M059J (cell line): Measurements from ENCODE around the gene CNTRL. TPM values are rescaled to one million over a fixed set of nuclear protein-coding genes. Genes with fewer than 3 reads are reported as not detected.
"Not testable (repeated sequence)": the region's sequence is repeated elsewhere in the genome, so short reads cannot be mapped to it uniquely, and the experiment has no call there.

Experiments
- DNase-seq: peaks from one replicate; pipeline ENCODE4 v3.0.0-alpha.2; 2012; ENCODE audit warnings: low read depth
- total RNA-seq: library from RNA; depleted of rRNA; stranded (reverse); fragments of >200 nt; shearing (Covaris generic); gene quantifications from 2 replicates; pipeline ENCODE4 v1.2.3, GENCODE V29; 2014

The CNTRL gene
- total RNA-seq, 1 experiment from 2014 or later, result 10.1 TPM

DNA sequence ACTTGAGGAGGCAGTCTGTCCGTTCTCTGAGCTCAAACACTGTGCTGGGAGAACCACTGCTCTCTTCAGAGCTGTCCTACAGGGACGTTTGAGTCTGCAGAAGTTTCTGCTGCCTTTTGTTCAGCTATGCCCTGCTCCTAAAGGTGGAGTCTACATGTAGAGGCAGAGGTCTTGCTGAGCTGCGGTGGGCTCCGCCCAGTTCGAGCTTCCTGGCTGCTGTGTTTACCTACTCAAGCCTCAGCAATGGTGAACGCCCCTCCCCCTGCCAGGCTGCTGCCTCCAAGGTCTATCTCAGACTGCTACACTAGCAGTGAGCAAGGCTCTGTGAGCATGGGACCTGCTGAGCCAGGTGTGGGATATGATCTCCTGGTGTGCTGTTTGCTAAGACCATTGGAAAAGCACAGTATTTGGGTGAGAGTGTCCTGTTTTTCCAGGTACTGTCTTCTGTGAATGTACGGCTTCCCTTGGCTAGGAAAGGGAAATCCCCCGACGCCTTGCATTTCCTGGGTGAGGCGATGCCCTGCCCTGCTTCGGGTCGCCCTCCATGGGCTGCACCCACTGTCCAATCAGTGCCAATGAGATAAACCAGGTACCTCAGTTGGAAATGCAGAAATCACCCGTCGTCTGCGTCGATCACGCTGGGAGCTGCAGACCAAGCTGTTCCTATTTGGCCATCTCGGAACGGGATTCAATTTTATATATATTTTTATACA, 58.5 kb downstream of the CNTRL start:
- no peak for DNase-seq

DNA sequence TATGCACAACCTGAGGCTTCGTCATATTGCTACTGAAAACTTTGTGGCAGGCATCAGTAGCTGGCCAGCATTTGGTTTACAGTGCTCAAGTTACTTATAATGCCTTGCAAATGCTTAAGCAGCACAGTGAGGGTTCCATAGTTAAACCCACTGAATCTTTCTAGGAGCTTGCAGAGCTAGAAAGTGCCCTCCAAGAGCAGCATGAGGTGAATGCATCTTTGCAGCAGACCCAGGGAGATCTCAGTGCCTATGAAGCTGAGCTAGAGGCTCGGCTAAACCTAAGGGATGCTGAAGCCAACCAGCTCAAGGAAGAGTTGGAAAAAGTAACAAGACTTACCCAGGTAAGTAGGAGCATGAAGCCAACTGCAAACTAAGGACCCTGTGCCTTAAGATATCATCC, 60.9 kb downstream of the CNTRL start:
- DNase-seq, result no peak

DNA sequence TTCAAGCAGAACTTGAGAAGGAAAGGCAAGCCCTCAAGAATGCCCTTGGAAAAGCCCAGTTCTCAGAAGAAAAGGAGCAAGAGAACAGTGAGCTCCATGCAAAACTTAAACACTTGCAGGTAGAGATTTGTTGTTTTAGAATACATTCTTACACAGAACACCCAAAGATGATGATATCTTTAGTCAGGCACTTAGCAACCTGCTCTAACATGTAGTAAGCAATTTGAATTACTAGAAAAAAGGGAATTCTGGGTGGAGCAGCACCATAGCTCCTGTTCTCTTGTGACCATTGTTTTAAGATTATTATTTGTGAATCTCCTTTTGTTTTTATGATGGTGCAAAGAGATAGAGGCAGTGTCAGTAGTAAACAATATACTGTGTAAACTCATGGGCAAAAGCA, 63.8 kb downstream of the CNTRL start:
- no peak for DNase-seq

DNA sequence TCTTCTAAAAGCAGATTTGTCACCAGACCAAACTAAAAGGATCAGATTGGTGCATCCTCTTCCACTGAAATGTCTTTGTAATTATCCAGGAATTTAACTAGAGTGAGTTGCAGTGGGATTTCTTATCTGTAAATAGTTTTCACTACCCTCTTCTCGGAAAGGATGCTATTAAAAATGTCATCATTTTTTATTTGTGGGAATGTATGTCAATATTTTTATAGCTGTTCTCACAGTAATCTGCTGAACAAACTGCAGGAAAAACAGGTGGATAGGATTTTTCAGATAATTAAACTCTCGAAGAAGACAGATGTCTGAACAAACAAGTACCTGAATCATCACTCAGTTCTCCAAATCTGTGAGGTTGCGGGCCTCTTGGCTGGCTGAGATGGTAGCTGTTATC, 64.2 kb downstream of the CNTRL start:
- DNase-seq, result no peak

DNA sequence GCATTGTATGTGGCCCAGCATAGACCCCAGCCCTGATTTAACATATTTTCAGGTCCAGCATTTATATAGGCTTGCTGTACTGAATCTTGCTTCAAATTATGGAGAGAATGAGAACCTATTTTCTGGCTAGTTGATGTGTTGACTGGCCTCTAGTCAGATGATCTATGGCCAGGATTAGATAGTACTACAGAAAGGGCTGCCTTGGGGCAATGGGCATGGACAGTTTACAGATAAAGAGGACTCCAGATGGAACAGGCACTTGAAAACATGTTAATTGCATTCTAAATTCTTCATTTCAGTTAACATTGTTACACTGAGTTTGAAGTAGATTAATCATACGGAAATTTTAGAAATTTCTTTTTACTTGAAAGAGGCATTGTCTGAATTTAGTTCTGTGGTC, 65.4 kb downstream of the CNTRL start:
- DNase-seq, result no peak

- DNase-seq, result no peak
Measured at GRCh38 chr9:121141306-121141705, 66.6 kb downstream of the CNTRL start.

- no peak for DNase-seq
Measured at GRCh38 chr9:121141706-121142105, 67.0 kb downstream of the CNTRL start.

- no peak for DNase-seq
Measured at GRCh38 chr9:121143771-121144170, 69.0 kb downstream of the CNTRL start.

- no peak for DNase-seq
Measured at GRCh38 chr9:121144482-121144881, 69.7 kb downstream of the CNTRL start.

- no peak for DNase-seq
Measured at GRCh38 chr9:121150188-121150587, 75.4 kb downstream of the CNTRL start.

DNA sequence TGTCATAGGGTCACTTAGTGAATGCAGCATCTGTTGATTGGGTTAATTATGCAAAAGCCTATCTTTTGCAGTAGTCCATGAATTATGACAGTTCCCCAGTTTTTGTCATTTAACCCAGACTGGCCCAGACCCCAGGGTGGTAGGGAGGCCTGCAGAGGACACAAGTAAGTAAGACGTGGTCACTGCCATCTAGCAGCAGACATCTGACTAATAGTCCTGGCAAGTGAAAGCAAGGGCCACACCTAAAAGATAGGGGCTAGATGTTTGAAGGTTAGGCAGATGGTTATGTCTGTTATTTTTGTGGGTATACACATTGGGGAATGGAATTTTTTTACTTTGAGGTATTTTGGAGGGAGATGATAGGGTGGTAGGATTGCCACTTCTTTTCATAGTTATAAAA, 78.9 kb downstream of the CNTRL start:
- peak; percentile 14 for DNase-seq

- DNase-seq, result peak; percentile 80
Measured at GRCh38 chr9:121154782-121155181, 80.0 kb downstream of the CNTRL start.

DNA sequence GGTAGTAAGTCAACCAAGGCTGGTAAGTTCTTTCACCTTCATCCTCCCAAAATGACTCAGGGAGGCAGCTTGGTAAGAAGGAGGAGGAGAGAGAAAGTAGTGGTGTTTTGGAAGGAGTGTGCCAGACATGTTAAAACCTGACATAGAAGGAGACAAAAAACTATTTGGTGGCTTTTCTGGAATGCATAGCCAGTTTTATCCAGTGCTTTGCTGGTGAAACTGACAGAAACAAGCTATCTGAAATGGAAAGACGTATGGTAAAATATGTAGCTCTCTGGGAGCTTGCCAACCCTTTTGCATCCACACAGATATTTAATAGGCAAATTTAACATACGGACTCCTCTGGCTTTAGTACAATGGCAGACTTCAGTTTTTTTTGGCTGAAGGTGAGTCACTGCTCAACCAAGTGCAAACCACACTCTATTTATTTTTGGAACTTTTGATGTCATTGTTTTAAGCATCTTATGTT, 81.5 kb downstream of the CNTRL start:
- DNase-seq, result peak; percentile 86

GRCh38 chr9:121157939-121158338, 83.2 kb downstream of the CNTRL start:
- DNase-seq, result no peak

- DNase-seq, result no peak
Measured at GRCh38 chr9:121160025-121160424, 85.3 kb downstream of the CNTRL start.

GRCh38 chr9:121168052-121168451, 93.3 kb downstream of the CNTRL start:
- no peak for DNase-seq

DNA sequence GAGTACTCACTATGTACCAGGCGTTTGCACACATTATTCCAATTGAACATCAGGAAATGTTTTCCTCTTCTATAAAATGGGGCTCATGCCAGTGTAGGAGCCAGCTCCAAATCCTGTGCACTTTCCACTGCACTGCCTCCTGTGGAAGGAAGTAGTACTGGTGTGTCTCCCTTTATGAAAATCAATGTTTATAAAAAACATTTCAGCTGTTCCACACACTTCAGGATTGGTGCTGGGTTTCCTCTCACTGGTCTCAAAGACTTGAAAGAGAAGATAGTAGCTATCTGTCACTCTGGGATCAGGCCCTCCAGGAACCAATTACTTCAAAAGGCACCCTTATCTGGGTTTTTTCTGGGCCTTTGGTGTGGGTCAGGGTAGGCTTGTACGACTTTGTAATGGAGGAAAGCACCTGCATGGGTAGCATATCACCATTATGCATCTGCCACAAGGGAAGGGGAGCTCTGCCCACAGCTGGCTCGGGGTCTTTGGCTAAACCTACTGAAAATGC, 94.4 kb downstream of the CNTRL start:
- DNase-seq, result no peak

- no peak for DNase-seq
Measured at GRCh38 chr9:121171236-121171635, 96.5 kb downstream of the CNTRL start.

GRCh38 chr9:121172726-121173487, 98.2 kb downstream of the CNTRL start:
- no peak for DNase-seq

DNA sequence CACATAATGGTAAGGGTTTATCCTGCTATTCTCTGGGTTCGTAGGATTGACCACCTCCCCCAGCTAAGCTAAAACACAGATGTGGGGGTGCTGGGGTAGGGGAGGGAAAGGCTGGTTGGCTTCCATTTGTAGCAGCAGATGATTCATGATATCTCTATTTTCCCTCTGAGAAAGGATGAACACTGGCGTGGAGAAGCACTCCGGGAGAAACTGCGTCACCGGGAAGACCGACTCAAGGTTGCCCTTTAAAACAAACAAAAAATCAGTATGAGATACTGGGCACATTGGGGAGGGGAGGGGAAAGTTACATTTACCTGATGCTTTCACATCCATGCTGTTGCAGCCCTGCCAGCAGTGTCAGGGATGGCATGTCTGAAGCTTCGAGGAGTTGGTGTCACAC, 98.7 kb downstream of the CNTRL start:
- DNase-seq, result no peak

DNA sequence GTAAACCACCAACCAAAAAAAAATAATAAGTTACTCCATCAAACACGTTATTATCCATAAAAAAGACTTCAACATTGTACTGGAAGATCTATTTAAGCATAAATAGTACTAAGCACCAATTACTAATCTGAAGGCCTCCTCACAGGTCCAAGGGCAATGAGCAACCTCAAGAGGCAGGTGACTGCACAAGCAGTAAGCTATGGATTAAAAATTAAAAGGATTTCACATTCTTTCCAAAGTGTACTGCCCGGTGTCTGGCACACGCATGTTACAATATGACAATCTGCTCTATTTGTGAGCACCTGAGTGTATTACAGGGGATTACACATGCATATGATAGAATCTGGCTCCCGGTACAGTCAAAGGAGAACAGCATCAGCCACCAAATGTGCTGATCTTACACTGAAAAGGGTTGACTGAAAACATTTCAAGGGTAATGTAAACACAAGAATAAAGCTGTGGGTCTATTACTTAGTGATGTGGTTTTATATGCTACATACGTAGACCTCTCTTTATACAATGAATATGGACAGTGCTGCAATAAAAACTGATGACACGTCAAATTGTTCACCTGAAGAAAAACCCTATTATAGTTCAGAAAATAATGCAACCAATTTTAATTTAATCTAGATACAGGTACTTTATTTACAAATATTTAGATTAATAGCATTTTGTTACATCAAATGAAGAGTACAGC, 104.1 kb downstream of the CNTRL start:
- DNase-seq, result no peak

- DNase-seq, result not testable (repeated sequence)
Measured at GRCh38 chr9:121179373-121179721, 104.6 kb downstream of the CNTRL start.
